Mesenchymal stem cell (in vitro differentiated cells and primary cell): ENCODE results near the gene FBXW8.

Experiments used
- DNase-seq: peaks from one replicate; pipeline ENCODE4 v3.0.0-alpha.2; 2013
- H2AFZ ChIP-seq: one replicate; pipeline ENCODE4 v1.6.1; 2013; ENCODE audit warnings: low read depth, mild to moderate bottlenecking, control low read depth, inconsistent platforms, low read length, moderate library complexity
- H2AK5ac ChIP-seq: 2 replicates; pipeline ENCODE4 v1.6.1; 2013; ENCODE audit warnings: low read length, moderate library complexity, mild to moderate bottlenecking, inconsistent platforms; ENCODE audit not compliant: severe bottlenecking
- H2BK120ac ChIP-seq: one replicate; pipeline ENCODE4 v1.6.1; 2013; ENCODE audit warnings: low read depth, mild to moderate bottlenecking, inconsistent platforms, low read length, moderate library complexity
- H2BK12ac ChIP-seq, 2 experiments: one replicate each; pipeline ENCODE4 v1.6.1; 2013; ENCODE audit warnings: inconsistent platforms in 2 of 2, low read length in 2 of 2, mild to moderate bottlenecking in 2 of 2, moderate library complexity in 2 of 2, control low read depth in 1 of 2
- H2BK15ac ChIP-seq: one replicate; pipeline ENCODE4 v1.6.1; 2013; ENCODE audit warnings: mild to moderate bottlenecking, low read depth, inconsistent platforms; ENCODE audit not compliant: poor library complexity, severe bottlenecking
- H2BK5ac ChIP-seq: 2 replicates; pipeline ENCODE4 v1.6.1; 2013; ENCODE audit warnings: low read depth, mild to moderate bottlenecking, low read length, control low read depth, inconsistent platforms; ENCODE audit not compliant: poor library complexity, severe bottlenecking
- H3K14ac ChIP-seq, 2 experiments: one replicate each; pipeline ENCODE4 v1.6.1; 2013; ENCODE audit warnings: inconsistent platforms in 2 of 2, low read length in 2 of 2, control low read depth in 1 of 2, mild to moderate bottlenecking in 1 of 2, moderate library complexity in 1 of 2
- H3K18ac ChIP-seq, 2 experiments: one replicate each; pipeline ENCODE4 v1.6.1; 2013; ENCODE audit warnings: inconsistent platforms in 2 of 2, low read length in 2 of 2, control low read depth in 1 of 2, low read depth in 1 of 2, mild to moderate bottlenecking in 1 of 2
- H3K23ac ChIP-seq, 2 experiments: one replicate each; pipeline ENCODE4 v1.6.1; 2013; ENCODE audit warnings: inconsistent platforms in 2 of 2, low read length in 2 of 2, mild to moderate bottlenecking in 2 of 2, moderate library complexity in 2 of 2, control low read depth in 1 of 2
- H3K27ac ChIP-seq: 2 replicates; pipeline ENCODE4 v1.5.1; 2013; ENCODE audit warnings: mild to moderate bottlenecking, moderate library complexity, low read length, control low read depth, inconsistent platforms; ENCODE audit not compliant: poor library complexity, severe bottlenecking
- H3K27me3 ChIP-seq, 2 experiments: 2 replicates each; pipeline versions ENCODE4 v1.6.1 to v1.7.0; 2013; ENCODE audit warnings: low read length in 2 of 2, mild to moderate bottlenecking in 2 of 2, moderate library complexity in 2 of 2, control low read depth in 1 of 2, inconsistent platforms in 1 of 2; ENCODE audit not compliant: control insufficient read depth in 1 of 2, insufficient read depth in 1 of 2
- H3K36me3 ChIP-seq, 2 experiments: 2 replicates each; pipeline versions ENCODE4 v1.6.1 to v1.7.0; 2013; ENCODE audit warnings: low read length in 2 of 2, control low read depth in 1 of 2, inconsistent platforms in 1 of 2, low read depth in 1 of 2, mild to moderate bottlenecking in 1 of 2; ENCODE audit not compliant: insufficient read depth in 2 of 2, control insufficient read depth in 1 of 2
- H3K4ac ChIP-seq, 2 experiments: one replicate each; pipeline ENCODE4 v1.6.1; 2013; ENCODE audit warnings: inconsistent platforms in 2 of 2, low read length in 2 of 2, mild to moderate bottlenecking in 2 of 2, moderate library complexity in 2 of 2, control low read depth in 1 of 2, low read depth in 1 of 2
- H3K4me1 ChIP-seq: 2 replicates; pipeline ENCODE4 v1.6.1; 2013; ENCODE audit warnings: low read depth, low read length, control low read depth; ENCODE audit not compliant: control insufficient read depth, insufficient read depth
- H3K4me2 ChIP-seq: 2 replicates; pipeline ENCODE4 v1.6.1; 2013; ENCODE audit warnings: low read length, mild to moderate bottlenecking, inconsistent platforms; ENCODE audit not compliant: poor library complexity, severe bottlenecking
- H3K4me3 ChIP-seq, 2 experiments: 2 replicates each; pipeline versions ENCODE4 v1.5.1 to v1.7.0; 2013; ENCODE audit warnings: low read length in 2 of 2, mild to moderate bottlenecking in 2 of 2, control low read depth in 1 of 2, low read depth in 1 of 2; ENCODE audit not compliant: insufficient read depth in 1 of 2
- H3K79me1 ChIP-seq: replicated peaks from 2 replicates; pipeline ENCODE4 v1.6.1; 2013; ENCODE audit warnings: mild to moderate bottlenecking, control low read depth, low read length, inconsistent platforms; ENCODE audit not compliant: poor library complexity, severe bottlenecking
- H3K9ac ChIP-seq: 2 replicates; pipeline ENCODE4 v1.7.0; 2013; ENCODE audit warnings: mild to moderate bottlenecking, low read length, moderate library complexity
- H3K9me3 ChIP-seq: 2 replicates; pipeline ENCODE4 v1.7.0; 2013; ENCODE audit warnings: mild to moderate bottlenecking, low read length; ENCODE audit not compliant: control insufficient read depth
- H4K8ac ChIP-seq: one replicate; pipeline ENCODE4 v1.6.1; 2013; ENCODE audit warnings: inconsistent platforms, mild to moderate bottlenecking, low read length, moderate library complexity
- H4K91ac ChIP-seq: one replicate; pipeline ENCODE4 v1.6.1; 2013; ENCODE audit warnings: mild to moderate bottlenecking, low read length, inconsistent platforms
- WGBS: methylation state at CpG from one replicate; pipeline ENCODE4 v1.1.7; 2013; ENCODE audit warnings: mixed read lengths; 5-methylcytosine and 5-hydroxymethylcytosine counted together

FBXW8 gene

GRCh38 chr12:117069101-117069797 is 158.5 kb downstream of the FBXW8 start:
- Histone ChIP-seq H2BK12ac (no peak overlapping the region), H4K8ac (no peak overlapping the region), H3K36me3 (no peaks in the 10 kb centered on the region), H3K4me3 (no peak overlapping the region), H3K23ac (no peak overlapping the region), H3K4me1 (no peaks in the 10 kb centered on the region), H3K4me2 (no peak overlapping the region), H2AK5ac (no peak overlapping the region), H2BK15ac (no peak overlapping the region), H3K14ac (no peak overlapping the region), H3K79me1 (no peaks in the 10 kb centered on the region), H3K4ac (no peak overlapping the region), H3K9me3 (no peaks in the 10 kb centered on the region), H3K27me3 (peaks cover 25 to 43% of the 10 kb centered on the region in 2 experiments), H3K18ac (no peak overlapping the region), H2AFZ (no peak overlapping the region), H2BK120ac (no peak overlapping the region), H4K91ac (no peak overlapping the region), H2BK5ac (no peak overlapping the region), H3K27ac (no peak overlapping the region), H3K9ac (no peak overlapping the region)
- 93% methylated on average over 17 of the region's 17 CpGs for WGBS
- no peak for DNase-seq

- Histone ChIP-seq H4K91ac (no peak overlapping the region), H3K4me2 (no peak overlapping the region)
These were observed 159.5 kb downstream of the FBXW8 start for GRCh38 chr12:117069926-117070900.

GRCh38 chr12:117071009-117071408 is 160.3 kb downstream of the FBXW8 start:
- Histone ChIP-seq H3K9me3 (no peaks in the 10 kb centered on the region), H3K79me1 (no peaks in the 10 kb centered on the region), H3K23ac (no peak overlapping the region), H2BK15ac (no peak overlapping the region), H3K27ac (no peak overlapping the region), H3K27me3 (peaks cover 13 to 38% of the 10 kb centered on the region in 2 experiments), H3K9ac (no peak overlapping the region), H3K4ac (no peak overlapping the region), H4K8ac (no peak overlapping the region), H3K36me3 (no peaks in the 10 kb centered on the region), H3K4me3 (no peak overlapping the region), H2BK120ac (no peak overlapping the region), H3K4me1 (no peaks in the 10 kb centered on the region), H2AFZ (no peak overlapping the region), H4K91ac (no peak overlapping the region), H2BK5ac (no peak overlapping the region), H2BK12ac (no peak overlapping the region), H3K4me2 (no peak overlapping the region), H3K18ac (no peak overlapping the region), H3K14ac (no peak overlapping the region), H2AK5ac (no peak overlapping the region)
- 83% methylated on average over 5 of the region's 5 CpGs for WGBS
- DNase-seq = no peak

More at GRCh38 chr12:117069926-117070900, 159.5 kb downstream of the FBXW8 start:
- Histone ChIP-seq H3K9me3 (no peaks in the 10 kb centered on the region), H2BK12ac (no peak overlapping the region), H3K36me3 (no peaks in the 10 kb centered on the region), H2AFZ (no peak overlapping the region), H3K14ac (no peak overlapping the region), H3K4me1 (no peaks in the 10 kb centered on the region), H3K79me1 (no peaks in the 10 kb centered on the region), H3K18ac (no peak overlapping the region), H2AK5ac (no peak overlapping the region), H2BK15ac (no peak overlapping the region), H3K27ac (no peak overlapping the region), H3K9ac (no peak overlapping the region), H3K4me3 (no peak overlapping the region), H3K4ac (no peak overlapping the region), H2BK5ac (no peak overlapping the region), H2BK120ac (no peak overlapping the region), H4K8ac (no peak overlapping the region), H3K27me3 (peaks cover 15 to 38% of the 10 kb centered on the region in 2 experiments), H3K23ac (no peak overlapping the region)
- WGBS = 82% methylated on average over 14 of the region's 14 CpGs
- DNase-seq = no peak

- Histone ChIP-seq H3K27me3 (peaks cover 12 to 42% of the 10 kb centered on the region in 2 experiments), H3K9me3 (no peaks in the 10 kb centered on the region), H3K36me3 (no peaks in the 10 kb centered on the region), H4K8ac (no peak overlapping the region), H3K18ac (no peak overlapping the region), H2BK5ac (no peak overlapping the region), H3K4ac (no peak overlapping the region), H2BK12ac (no peak overlapping the region), H4K91ac (no peak overlapping the region), H3K27ac (no peak overlapping the region), H2AK5ac (no peak overlapping the region), H3K4me1 (no peaks in the 10 kb centered on the region), H3K79me1 (no peaks in the 10 kb centered on the region), H3K14ac (no peak overlapping the region), H3K4me2 (no peak overlapping the region), H3K9ac (no peak overlapping the region), H2BK120ac (no peak overlapping the region), H2BK15ac (no peak overlapping the region), H2AFZ (no peak overlapping the region), H3K4me3 (no peak overlapping the region), H3K23ac (no peak overlapping the region)
- DNase-seq = no peak
- WGBS = 92% methylated on average over 5 of the region's 5 CpGs
These were observed 161.4 kb downstream of the FBXW8 start for GRCh38 chr12:117072106-117072505.
